ENCODE measurements around the gene DRICH1.
"Not testable (repeated sequence)": the region's sequence is repeated elsewhere in the genome, so short reads cannot be mapped to it uniquely, and the experiment has no call there.

The DRICH1 gene

GRCh38 chr22:23560215-23560614 lies 71.9 kb downstream of the DRICH1 start:
- not testable (repeated sequence) for H3K9me3 ChIP-seq (ENCODE audit: low read length); H3K27ac ChIP-seq (ENCODE audit: low read depth, low read length); H3K36me3 ChIP-seq (ENCODE audit: insufficient read depth, low read length); H3K9ac ChIP-seq (ENCODE audit: low read length); H3K4me1 ChIP-seq (ENCODE audit: insufficient read depth, low read length); H3K4me3 ChIP-seq (ENCODE audit: low read depth in 1 of 2, low read length in 2 of 2)
- peaks cover 0 to 17% of the 10 kb centered on the region in 2 donors for H3K27me3 ChIP-seq (ENCODE audit: control insufficient read depth in 1 of 2, insufficient read depth in 2 of 2, low read length in 2 of 2)

Measured in muscle layer of colon (tissue), 2 donors.